ENCODE results near the gene SATB1. TPM values are rescaled to one million over a fixed set of nuclear protein-coding genes. Genes with fewer than 3 reads are reported as not detected.

Gene SATB1
- total and polyA plus RNA-seq, 2 of the 8 experiments (the other 6 are each of a cell fraction or from before 2014, with no cell fraction given): 18.8 to 28.0 TPM

DNA sequence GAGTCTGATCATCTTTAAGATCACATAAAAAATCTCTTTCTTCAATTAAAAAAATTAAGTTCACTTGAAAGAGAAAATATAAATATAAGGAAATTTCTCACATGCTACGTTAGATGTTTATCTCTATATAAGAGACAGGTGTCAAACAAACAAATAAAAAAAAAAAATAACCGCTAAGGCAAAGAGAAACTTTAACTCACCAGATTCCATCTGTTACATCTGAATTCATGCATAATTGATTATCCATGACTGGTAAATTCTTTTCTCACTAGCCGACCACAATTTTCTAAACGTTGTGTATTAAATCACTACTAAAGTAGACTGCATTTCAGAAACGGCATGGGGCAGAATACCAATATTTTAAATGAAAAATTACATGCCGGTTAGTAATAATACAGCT is 9.6 kb upstream of the SATB1 start:
- Histone ChIP-seq H3K79me2 (ENCODE audit: control insufficient read depth in 1 of 2, insufficient read depth in 2 of 2, low read length in 2 of 2) (no peaks in the 10 kb centered on the region), H3K9me3 (ENCODE audit: insufficient read depth in 2 of 2, low read depth in 1 of 2, low read length in 1 of 2) (no peaks in the 10 kb centered on the region), H3K56ac (replicated peaks; ENCODE audit: insufficient read length, low read depth, low read length) (no peak overlapping the region), H2BK20ac (ENCODE audit: low read length) (no peak overlapping the region), H4K91ac (replicated peaks; ENCODE audit: insufficient read length, low read length) (no peak overlapping the region), H4K8ac (ENCODE audit: extremely low read depth, insufficient read depth, low read length) (no peak overlapping the region), H3K79me1 (ENCODE audit: low read depth, low read length) (no peaks in the 10 kb centered on the region), H2BK15ac (ENCODE audit: low read length) (no peak overlapping the region), H4K20me1 (replicated peaks in 1 of 2; ENCODE audit: control insufficient read depth in 1 of 2, insufficient read depth in 2 of 2, low read length in 2 of 2) (no peaks in the 10 kb centered on the region), H3K18ac (ENCODE audit: extremely low read depth, low read length) (no peak overlapping the region), H3K36me3 (ENCODE audit: control insufficient read depth in 2 of 4, insufficient read depth in 4 of 4, low read length in 3 of 4) (no peaks in the 10 kb centered on the region), H3K27ac (ENCODE audit: low read depth, low read length) (no peak overlapping the region), H3K14ac (ENCODE audit: insufficient read length) (no peak overlapping the region), H2AFZ (ENCODE audit: low read length) (no peak overlapping the region), H3K4me3 (ENCODE audit: extremely low read depth in 1 of 4, insufficient read depth in 2 of 4, low read depth in 3 of 4, low read length in 4 of 4) (no peak overlapping the region), H3K23ac (ENCODE audit: insufficient read length) (no peak overlapping the region), H4K5ac (ENCODE audit: insufficient read length, low read depth, low read length) (no peak overlapping the region), H2AK5ac (ENCODE audit: low read depth, low read length) (no peak overlapping the region), H3K9ac (replicated peaks in 1 of 4; ENCODE audit: extremely low read depth in 1 of 4, low read depth in 3 of 4, low read length in 3 of 4) (no peak overlapping the region), H2BK5ac (ENCODE audit: low read depth, low read length) (no peak overlapping the region), H3K27me3 (replicated peaks in 1 of 4; ENCODE audit: control insufficient read depth in 3 of 4, extremely low read depth in 1 of 4, insufficient read depth in 3 of 4, low read length in 3 of 4) (no peaks in the 10 kb centered on the region), H2BK12ac (ENCODE audit: low read depth, low read length) (no peak overlapping the region), H3K4me2 (ENCODE audit: insufficient read depth in 1 of 2, low read depth in 2 of 2, low read length in 2 of 2) (no peak overlapping the region), H3K4me1 (replicated peaks in 1 of 4; ENCODE audit: control insufficient read depth in 3 of 4, insufficient read depth in 4 of 4, low read length in 3 of 4) (peaks cover 0 to 7% (median 3%) of the 10 kb centered on the region in 4 experiments; a peak in 3 of 7 replicates), H2BK120ac (replicated peaks; ENCODE audit: low read depth, low read length) (no peak overlapping the region), H3K23me2 (ENCODE audit: low read depth, low read length) (no peaks in the 10 kb centered on the region), H3K4ac (replicated peaks; ENCODE audit: insufficient read length, low read depth, low read length) (no peak overlapping the region)
- WGBS, 2 experiments (ENCODE audit: extremely low coverage in 1 of 2, insufficient coverage in 1 of 2, insufficient read length in 1 of 2, insufficient replicate concordance in 2 of 2, low coverage in 1 of 2, low lambda C conversion rate in 2 of 2, missing lambda C conversion rate in 1 of 2): 88% methylated on average over 6 of the region's 6 CpGs; no CpG with 5 or more reads in 1 of the 2 experiments
- FAIRE-seq: no peak
- ChIA-PET POLR2A (ENCODE audit: partially characterized antibody) (no interaction called here), CTCF (ENCODE audit: partially characterized antibody) (no interaction called here)
- DNase-seq (ENCODE audit: low read depth in 1 of 2, low spot score in 2 of 2): no peak
- no peak for TF ChIP-seq EP300 (IDR thresholded peaks at IDR 0.05; ENCODE audit: borderline replicate concordance in 1 of 2, low read depth in 2 of 2, low read length in 2 of 2)
- TF ChIP-seq, protein P1, sequence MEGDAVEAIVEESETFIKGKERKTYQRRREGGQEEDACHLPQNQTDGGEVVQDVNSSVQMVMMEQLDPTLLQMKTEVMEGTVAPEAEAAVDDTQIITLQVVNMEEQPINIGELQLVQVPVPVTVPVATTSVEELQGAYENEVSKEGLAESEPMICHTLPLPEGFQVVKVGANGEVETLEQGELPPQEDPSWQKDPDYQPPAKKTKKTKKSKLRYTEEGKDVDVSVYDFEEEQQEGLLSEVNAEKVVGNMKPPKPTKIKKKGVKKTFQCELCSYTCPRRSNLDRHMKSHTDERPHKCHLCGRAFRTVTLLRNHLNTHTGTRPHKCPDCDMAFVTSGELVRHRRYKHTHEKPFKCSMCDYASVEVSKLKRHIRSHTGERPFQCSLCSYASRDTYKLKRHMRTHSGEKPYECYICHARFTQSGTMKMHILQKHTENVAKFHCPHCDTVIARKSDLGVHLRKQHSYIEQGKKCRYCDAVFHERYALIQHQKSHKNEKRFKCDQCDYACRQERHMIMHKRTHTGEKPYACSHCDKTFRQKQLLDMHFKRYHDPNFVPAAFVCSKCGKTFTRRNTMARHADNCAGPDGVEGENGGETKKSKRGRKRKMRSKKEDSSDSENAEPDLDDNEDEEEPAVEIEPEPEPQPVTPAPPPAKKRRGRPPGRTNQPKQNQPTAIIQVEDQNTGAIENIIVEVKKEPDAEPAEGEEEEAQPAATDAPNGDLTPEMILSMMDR (IDR thresholded peaks at IDR 0.05; ENCODE audit: control extremely low read depth in 1 of 3, insufficient read depth in 1 of 3, low read depth in 1 of 3, low read length in 3 of 3): no peak
- no peak for TF ChIP-seq POLR2A (IDR thresholded peaks at IDR 0.05; ENCODE audit: control extremely low read depth in 1 of 2, low read depth in 2 of 2, low read length in 2 of 2)
- no peak for TF ChIP-seq MAFK (IDR thresholded peaks at IDR 0.05; ENCODE audit: low read depth, low read length)
- TF ChIP-seq HDAC2 (IDR thresholded peaks at IDR 0.05; ENCODE audit: borderline replicate concordance in 1 of 2, low read depth in 2 of 2, low read length in 2 of 2): no peak
- no peak for TF ChIP-seq RXRA (IDR thresholded peaks at IDR 0.05; ENCODE audit: insufficient read depth, low read depth, low read length)
- TF ChIP-seq SIX5 (IDR thresholded peaks at IDR 0.05; ENCODE audit: low read depth, low read length): no peak

Measured in H1 (cell line).